RCC 7860 (cell line): ENCODE results near the gene CASTOR1.

Experiments used
- DNase-seq: peaks from one replicate; pipeline ENCODE4 v3.0.0-alpha.2; 2015; ENCODE audit warnings: low spot score
- FAIRE-seq: peaks from 2 replicates; lab custom pipeline; 2012; peaks lifted over from hg19 to GRCh38; lab: Jason Lieb, UNC

The CASTOR1 gene

DNA sequence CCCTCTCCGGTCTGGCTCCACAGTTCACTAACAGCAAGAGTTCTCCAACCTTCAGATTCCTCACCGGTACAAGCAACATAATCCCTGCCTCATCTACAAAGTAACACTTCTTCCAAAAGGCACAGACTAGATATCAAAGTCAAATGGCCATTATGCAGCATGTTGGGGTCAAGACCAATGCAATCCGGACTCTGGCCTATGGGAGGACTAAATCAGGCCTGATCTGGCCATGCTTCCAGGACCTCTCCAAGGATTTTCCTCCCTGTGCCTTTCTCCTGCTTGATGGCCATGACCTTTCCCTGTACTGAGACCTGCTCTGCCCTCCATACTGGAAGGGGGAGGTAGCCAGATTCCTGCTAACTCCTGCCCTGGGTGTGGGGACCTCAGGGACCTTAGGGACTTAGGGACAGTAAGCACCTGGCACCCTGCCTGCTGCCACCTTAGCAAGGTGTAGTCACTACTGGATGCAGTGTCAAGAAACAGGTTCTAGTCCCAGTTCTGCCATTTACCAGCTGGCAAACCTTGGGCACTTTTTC is 30.8 kb upstream of the CASTOR1 start:
- DNase-seq (no peak), FAIRE-seq (no peak)

DNA sequence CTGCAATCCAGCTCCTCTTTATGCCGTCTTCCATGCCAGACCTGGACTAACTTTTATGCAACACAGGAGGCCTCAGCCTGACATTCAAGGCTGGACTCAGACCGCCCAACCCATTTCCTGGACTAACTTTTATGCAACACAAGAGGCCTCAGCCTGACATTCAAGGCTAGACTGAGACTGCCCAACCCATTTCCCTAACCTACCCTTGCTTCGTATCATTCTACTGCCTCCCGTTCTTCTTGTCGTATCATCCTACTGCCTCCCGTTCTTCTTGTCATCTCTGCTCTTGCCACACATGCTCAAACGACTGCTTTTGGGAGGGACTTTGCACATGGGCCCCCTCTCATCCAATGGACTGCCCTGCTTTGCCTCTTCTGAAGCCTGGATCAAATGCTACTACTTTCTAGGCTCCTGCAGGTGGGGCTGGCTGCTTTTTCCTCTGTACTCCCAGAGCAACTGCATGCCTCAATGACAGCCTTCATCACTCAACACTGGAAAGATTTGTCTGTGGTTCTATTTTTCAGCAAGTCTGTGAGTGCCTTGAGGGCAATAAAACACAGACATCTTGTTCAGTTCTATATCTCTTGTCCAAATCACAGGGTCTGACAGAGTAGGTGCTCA is 29.6 kb upstream of the CASTOR1 start:
- no peak for FAIRE-seq
- DNase-seq = no peak

DNA sequence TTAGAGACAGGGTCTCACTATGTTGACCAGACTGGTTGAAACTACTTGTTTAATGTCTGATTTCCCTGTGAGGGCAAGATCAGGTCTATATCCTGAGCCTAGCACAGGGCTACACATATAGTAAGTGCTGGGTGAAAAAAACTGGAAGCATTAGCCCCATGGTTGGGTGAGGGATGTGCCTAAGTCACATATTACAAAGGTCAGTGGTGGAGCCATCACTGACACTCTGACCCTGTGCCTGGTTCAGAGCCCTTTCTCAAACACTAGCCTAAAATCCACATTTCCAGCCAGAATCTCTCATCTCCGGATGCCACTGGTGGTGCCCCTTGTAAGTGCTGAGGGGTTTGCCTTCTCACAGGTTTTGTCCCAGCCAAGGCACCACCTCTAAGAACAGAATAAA is 28.5 kb upstream of the CASTOR1 start:
- FAIRE-seq (no peak), DNase-seq (no peak)

DNA sequence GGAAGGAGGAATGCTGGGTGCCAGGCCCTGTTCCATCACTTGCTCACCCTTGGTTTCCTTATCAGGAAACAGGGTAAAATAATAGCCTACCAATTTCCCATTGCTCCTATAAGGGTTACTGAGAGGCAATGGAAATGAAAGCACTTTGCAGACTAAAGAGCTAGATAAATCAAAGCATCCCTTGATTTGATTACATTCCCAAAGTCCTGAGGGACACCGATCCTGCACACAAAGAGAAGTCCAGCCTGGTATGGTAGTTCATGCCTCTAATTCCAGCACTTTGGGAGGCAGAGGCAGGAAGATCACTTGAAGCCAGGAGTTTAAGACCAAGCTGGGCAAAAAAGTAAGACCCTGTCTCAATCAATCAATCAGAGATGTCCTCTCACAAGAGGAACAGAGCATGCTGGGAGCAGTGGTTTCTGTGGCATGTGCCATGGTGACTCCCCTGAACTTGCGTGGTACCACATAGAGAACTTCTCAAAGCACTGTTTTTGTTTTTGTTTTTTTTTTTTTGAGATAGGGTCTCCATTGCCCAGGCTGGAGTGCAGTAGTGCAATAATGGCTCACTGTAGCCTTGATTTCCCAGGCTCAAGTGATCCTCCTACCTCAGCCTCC is 26.8 kb upstream of the CASTOR1 start:
- FAIRE-seq = no peak
- no peak for DNase-seq

DNA sequence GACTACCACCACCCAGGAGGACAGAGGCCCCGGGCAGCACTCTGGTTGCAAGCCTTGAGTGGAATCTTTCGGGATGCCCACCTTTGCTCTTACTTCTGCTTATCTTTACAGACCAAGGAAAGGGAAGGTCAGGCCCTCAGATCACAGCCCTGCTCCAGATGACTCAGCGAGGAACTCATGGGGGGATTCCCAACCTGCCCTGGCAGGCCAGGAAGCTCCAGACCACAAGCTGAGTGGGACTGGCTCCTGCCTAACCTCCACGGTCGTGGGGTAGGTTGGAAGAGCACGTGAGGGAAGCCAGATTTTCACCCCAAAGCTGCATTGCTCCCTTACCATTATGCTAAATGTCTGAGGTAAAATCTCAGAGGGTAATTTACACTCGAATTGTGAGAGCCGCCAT is 25.6 kb upstream of the CASTOR1 start:
- FAIRE-seq = peak; percentile 80
- peak; percentile 83 for DNase-seq

DNA sequence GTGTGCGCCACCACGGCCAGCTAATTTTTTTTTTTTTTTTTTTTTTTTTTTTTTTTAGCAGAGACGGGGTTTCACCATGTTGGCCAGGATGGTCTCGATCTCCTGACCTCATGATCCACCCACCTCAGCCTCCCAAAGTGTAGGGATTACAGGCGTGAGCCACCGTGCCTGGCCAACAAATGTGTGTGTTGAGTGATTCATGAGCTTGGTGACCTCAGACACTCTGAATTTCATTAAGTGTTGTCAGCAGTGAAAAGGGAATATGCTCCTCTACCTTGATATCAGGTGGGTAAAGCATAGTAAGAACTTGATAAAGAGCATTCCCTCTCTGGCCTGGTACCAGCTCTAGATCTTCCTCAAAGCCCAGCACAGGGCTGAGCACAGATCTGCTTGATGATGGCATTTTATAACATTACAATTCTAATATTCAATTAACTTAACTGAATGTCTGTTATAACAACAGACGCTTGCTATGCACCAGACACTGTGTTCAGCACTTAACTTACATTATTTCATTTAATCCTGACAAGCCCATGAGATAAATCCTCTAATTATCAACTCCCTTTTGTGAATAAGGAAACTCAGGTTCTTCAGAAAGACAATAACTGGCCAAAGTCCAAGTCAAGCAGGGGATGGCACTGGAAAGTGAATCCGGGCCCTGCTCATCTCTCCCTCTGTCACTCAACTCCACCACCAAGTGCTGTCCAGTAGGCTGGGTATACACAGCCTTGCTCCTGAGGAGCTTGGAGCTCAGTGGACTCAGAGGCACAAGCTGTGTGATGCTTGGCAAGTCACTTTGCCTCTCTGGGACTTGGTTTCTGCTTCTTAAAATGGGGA is 24.4 kb upstream of the CASTOR1 start:
- DNase-seq = peak; percentile 56
- no peak for FAIRE-seq

DNA sequence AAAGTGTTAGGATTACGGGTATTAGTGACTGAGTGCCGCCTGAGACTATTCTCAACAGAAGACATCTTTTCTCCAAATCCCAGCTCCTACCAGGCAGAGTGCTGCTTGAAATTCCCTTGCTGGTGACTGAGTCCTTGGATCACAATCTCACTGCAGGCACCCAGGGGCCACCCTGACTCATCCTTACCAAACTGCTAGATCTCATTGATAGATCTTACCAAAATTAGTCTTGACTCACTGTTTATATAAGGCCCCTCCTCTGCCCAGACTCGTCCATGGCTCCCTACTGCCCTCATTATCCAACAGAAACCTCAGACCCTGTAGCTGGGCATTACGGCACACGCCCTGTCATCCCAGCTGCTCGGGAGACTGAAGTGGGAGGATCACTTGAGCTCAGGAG is 22.7 kb upstream of the CASTOR1 start:
- DNase-seq (peak; percentile 97), FAIRE-seq (peak; percentile 94)

DNA sequence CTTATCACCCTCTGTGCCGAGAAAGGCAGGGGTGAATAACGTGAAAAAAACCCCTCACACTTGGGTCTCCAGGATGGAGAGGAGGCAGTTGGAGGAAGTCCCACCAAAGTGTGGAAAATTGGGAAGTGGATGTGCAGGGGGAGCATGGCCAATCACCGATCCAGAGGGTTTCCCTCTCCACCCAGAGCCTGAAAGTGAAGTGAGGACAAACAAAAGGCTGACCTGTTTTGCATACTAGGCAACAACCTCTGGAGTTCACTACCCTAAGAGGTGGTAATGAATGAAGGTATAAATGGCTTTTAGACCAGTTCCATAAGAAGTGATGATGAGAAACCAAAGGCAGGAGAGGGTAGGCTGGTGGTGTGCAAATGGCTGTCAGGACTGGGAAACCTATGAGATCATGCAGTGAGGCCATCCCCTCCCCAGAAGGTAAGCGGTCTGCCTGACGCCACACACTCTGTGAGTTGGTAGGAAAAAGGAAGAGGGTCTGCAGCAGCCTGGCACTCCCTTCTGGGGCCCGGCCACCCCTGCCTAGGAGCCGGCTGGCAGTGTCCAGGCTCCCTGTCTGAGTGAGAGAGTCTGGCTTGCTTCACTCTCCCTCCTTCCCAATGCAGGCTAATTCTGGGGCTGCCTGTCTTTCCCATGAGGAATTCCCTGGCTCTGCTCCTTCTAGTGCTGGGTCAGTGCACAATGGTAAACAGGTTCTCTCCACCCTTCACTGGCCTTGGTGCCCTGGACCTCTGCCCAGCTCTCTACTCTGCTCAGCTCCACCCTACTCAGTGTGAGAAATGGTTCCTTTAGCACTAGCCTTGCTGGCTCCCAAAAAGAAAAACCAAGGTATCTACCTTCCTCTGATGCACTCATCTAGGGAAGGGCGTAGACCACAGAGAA is 21.8 kb upstream of the CASTOR1 start:
- DNase-seq (peak; percentile 87), FAIRE-seq (peak; percentile 88)

DNA sequence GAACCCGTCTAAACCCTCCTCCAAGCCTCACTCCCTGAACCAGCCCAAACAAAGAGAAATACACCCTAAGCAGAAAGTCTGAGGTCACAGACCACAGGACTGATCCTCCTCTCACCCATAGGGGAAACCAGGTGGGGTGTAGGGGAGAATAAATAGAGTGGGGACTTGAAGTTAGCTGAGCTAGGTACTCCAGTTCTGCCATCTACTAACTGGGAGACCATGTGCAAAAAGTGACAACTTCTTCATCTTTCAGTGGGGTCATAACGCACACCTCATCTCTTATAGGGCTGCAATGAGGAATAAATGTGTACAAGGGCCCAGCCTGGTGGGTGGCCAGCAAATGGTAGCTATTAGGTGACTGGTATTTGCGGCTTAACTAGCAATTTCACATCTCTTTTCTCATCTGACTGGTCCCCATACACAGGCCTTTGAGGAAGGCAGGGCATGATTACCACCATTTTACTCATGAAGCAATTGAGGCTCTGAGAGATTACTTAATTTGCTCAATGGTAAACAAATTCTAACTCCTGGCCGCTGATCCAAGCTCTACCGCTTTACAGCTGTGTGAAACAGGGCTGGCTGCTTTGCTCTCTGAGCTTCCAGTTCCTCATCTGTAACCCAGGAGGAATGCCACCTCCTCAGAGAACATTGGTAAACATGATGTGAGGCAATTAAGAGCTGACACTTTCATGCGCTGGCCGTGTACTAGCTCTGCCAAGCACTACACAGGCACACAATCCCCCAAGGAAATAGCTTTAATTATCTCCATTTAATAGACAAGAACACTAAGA is 20.8 kb upstream of the CASTOR1 start:
- FAIRE-seq = no peak
- DNase-seq = no peak

DNA sequence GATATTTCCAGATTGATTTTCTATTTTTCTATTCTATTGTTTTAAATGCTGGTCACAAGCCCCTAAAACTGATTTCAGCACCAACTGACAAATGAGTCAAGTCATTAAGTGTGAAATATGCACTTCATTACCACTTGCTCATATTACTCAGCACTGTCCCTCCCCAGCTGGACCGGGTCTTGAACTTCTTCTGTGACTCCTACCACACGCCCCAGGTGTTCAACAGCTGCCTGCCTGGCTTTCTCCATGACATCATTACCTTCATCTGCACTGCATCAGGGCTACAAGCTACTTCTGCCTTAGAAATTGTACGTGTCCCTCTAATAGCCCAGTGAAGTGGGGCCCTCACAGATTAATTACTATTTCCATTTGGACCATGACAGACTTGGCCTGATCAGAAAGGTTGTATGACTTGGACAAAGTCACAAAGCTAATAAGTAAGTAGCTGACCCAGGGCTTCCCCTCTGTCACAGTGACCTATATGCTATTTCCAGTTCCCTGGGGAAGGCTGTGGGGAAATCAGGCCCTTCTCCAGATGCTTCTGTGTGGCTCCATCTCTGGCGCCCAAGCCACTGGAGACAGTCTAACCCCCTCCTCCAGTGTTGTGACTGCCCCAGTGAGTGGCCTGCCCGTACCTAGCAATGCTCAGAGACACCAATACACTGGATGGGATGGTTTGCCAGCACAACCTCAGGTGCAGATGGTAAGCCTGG is 19.4 kb upstream of the CASTOR1 start:
- DNase-seq (no peak), FAIRE-seq (no peak)

DNA sequence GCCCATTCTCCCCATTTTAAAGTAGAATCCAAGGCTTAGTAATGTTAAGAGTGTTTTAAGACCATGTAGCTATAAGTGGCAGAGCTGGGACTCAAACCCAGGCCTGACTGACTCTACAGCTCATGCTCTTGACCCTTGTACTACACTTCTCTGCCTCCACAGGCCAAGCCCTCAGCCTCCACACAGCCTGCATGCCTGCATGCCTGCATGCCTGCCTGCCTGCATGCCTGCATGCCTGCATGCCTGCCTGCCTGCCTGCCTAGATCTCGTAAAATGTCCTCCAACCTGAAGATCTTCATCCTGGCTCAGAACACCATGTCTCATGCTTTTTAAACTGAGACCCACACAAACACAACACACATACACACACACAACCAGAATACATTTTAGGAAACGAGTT is 18.8 kb upstream of the CASTOR1 start:
- DNase-seq (no peak), FAIRE-seq (no peak)

DNA sequence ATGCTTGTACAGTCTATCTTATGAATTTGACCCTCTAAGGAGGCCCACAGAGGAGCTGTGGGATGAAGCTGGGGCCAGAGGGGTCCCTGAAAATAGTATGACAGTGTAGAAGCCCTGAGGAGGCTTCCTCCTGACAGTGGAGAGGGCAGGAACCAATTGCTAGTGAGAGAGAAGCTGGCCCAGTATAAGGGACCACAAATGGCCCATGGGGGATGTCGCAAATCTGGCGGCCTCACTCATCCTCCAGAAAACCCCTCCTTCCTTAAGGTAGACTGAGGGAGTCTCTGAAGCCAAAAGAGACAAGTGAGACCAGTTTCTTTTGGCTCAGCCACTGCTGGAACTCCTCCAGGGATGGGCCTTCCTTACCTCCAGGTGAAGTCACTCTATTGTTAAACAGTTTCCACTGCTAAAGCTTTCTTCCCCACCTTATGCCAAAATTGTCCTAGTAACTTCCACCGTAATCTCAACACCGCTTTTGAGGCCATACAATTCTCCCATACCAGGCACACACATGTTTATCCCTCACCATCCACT is 17.8 kb upstream of the CASTOR1 start:
- DNase-seq (no peak), FAIRE-seq (no peak)

DNA sequence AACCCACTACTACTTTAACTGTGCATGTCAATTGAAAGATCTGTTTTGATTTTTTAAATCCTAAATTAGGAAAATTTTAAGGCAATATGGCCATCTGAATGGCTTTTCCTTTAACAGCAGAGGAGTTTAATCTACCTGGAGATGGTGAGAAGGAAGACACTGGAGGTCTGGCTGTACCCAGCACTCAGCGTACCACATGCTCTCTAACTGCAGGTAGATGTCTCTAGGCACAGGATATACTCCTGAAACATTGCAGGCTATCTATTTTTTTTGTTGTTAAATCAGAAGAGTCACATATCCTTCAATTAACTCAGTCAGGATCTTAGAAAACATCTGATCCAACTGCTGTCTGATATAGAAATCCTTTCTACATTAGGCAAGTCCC is 17.3 kb upstream of the CASTOR1 start:
- FAIRE-seq (no peak), DNase-seq (no peak)

DNA sequence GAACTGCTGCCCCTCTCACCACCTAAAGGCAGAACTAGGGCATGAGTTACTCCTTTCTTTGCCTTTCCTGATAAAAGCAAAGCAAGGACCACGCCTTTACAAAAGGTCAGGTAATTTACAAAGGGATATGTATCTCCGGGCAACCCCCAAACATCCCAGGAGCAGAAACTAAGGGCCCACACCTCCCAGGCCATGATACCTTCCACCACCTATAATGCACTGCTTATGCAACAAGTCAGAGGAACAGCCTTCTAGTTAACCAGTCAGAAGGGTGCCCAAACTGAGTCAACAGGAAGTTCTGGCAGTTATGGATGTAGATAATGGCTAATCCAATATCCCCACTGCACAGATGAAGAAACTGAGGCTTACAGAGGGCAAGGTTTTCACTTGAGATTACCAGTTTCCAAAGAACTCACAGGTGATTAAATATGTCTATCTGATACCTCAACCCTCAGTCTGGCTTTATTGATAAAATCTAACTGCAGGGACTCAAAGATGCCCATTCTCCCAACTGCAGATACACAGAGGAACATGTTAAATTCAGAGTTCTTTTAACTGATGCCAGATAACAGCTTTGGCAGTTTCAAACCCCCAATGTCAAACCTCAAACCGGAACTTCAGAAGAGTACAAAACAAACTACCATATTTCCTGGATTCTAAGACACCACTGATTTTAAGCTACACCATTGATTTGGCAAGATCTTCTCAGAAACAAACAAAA is 16.8 kb upstream of the CASTOR1 start:
- FAIRE-seq (no peak), DNase-seq (no peak)

DNA sequence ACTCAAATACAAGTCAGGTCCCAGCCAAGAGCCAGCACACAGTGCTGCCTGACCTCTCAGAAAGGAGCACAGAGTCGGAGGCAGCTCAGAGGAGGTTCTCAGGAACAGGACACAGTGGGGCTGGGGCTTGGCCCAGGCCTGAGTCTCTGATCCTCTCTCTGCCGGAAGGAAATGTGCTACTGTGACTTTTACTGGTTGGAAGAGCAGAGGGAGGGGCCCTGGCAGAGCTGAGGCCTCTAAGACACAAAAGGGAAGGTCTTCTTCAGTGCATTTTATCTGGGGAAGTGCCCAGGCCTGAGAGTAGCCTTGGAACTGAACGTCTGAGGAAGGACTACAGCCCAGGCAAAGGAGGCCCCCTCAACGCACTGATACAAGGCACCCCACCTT is 16.2 kb upstream of the CASTOR1 start:
- FAIRE-seq = no peak
- no peak for DNase-seq

DNA sequence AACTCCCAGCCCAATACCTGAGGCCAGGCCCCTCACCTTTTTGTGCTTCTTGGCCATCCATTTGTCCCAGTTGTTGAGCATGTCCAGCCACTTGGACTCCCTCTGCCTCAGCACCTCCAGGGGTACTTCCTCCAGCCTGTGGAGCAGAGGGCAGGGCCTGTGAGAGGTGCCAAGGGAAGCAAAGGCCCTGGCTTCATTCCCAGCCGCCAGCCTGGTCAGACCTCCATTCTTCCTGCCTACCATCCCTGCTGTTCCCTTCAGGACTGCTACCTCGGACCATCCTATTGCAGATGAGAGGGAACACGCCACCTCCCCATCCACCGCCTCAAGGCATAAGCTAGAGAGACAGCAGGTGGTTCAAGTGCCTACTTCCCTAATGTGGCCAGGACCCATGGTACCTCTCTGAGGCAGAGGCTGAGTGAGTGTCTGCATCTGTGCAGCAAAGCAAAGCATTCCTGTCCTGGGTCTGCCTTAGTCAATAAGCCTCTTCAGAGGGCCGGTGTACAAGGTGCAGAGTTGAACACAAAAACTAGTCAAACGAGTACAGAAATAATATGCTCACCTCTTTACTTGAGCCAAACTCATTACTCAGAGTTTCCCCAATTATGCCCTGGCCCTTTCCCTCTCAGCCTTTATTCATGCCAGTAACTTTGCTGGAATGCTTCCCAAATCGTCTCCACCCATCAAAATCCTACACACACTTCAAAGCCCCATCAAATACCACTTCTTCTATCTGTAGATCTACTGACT is 15.4 kb upstream of the CASTOR1 start:
- no peak for DNase-seq
- no peak for FAIRE-seq

DNA sequence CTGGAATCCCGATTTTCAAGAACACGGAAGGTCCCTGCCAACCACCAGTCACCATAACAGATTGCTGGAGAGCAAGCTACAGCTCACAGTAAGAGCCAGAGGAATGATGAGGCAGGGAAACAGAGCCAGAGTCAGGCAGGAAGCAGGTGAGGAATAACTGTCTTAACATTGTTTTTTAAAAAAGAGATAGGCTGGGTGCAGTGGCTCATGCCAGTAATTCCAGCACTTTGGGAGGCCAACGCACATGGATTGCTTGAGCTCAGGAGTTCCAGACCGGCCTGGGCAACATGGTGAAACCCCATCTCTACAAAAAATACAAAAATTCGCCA is 13.5 kb upstream of the CASTOR1 start:
- DNase-seq (no peak), FAIRE-seq (no peak)
